Activated T-helper 1 cell treated with anti-CD3 and anti-CD28 coated beads, Interleukin-12 subunit alpha, Interleukin-12 subunit beta, Interleukin-2, Interleukin-4 antibody, amounts not matched to agents 30 ng/mL and 10 ng/mL and 1 ng/mL, durations not matched to agents 14 hours and 24 hours and 36 hours (primary cell): Measurements from ENCODE around the gene DOCK8. TPM values are rescaled to one million over a fixed set of nuclear protein-coding genes. Genes with fewer than 3 reads are reported as not detected.

ENCODE experiments used
- DNase-seq: peaks from one replicate; pipeline ENCODE4 v3.0.0; 2021; ENCODE audit warnings: low spot score
- H3K27ac Mint-ChIP-seq: one replicate; pipeline ENCODE4 v1.8.0; 2021; ENCODE audit warnings: mild to moderate bottlenecking, mixed read lengths
- H3K27me3 Mint-ChIP-seq: one replicate; pipeline ENCODE4 v1.8.0; 2022; ENCODE audit warnings: mild to moderate bottlenecking, moderate library complexity, mixed read lengths; ENCODE audit not compliant: insufficient read depth
- H3K36me3 Mint-ChIP-seq: one replicate; pipeline ENCODE4 v1.8.0; 2021; ENCODE audit warnings: low read depth, mixed read lengths
- H3K4me1 Mint-ChIP-seq: one replicate; pipeline ENCODE4 v1.8.0; 2021; ENCODE audit warnings: low read depth, mixed read lengths
- H3K4me3 Mint-ChIP-seq: one replicate; pipeline ENCODE4 v1.8.0; 2021; ENCODE audit warnings: mild to moderate bottlenecking, moderate library complexity, mixed read lengths
- H3K9me3 Mint-ChIP-seq: one replicate; pipeline ENCODE4 v1.8.0; 2021; ENCODE audit warnings: mixed read lengths
- intact Hi-C: fragments of 100-400 bp; cut with micrococcal nuclease; formaldehyde crosslinking; loops from one replicate; pipeline ENCODE4 v1.15.1; 2024
- total RNA-seq: library from RNA; stranded (reverse); gene quantifications from 2 replicates; pipeline ENCODE4 v1.2.3, GENCODE V29; 2022

The DOCK8 gene
- total RNA-seq, 1 donor from 2014 or later = 120 TPM

- no peak overlapping the region for H3K4me3 Mint-ChIP-seq
- no peak overlapping the region for H3K27ac Mint-ChIP-seq
- H3K36me3 Mint-ChIP-seq = peaks cover 10% of the 10 kb centered on the region
- no peak for DNase-seq
- H3K4me1 Mint-ChIP-seq = peaks cover 16% of the 10 kb centered on the region
- peaks cover 7% of the 10 kb centered on the region for H3K27me3 Mint-ChIP-seq
- intact Hi-C loops = no loop called here
- H3K9me3 Mint-ChIP-seq = no peaks in the 10 kb centered on the region
Measured at GRCh38 chr9:259405-260404, 45.0 kb downstream of the DOCK8 start.

GRCh38 chr9:264231-264630, 49.6 kb downstream of the DOCK8 start:
- no peak for DNase-seq
- Mint-ChIP-seq H3K4me1 (peaks cover 36% of the 10 kb centered on the region), H3K27ac (no peak overlapping the region), H3K4me3 (no peak overlapping the region), H3K36me3 (peaks cover 9% of the 10 kb centered on the region), H3K9me3 (peaks cover 2% of the 10 kb centered on the region), H3K27me3 (peaks cover 5% of the 10 kb centered on the region)
- intact Hi-C loops = no loop called here

- peaks cover 13% of the 10 kb centered on the region for H3K36me3 Mint-ChIP-seq
- peaks cover 3% of the 10 kb centered on the region for H3K27me3 Mint-ChIP-seq
- intact Hi-C loops = no loop called here
- H3K4me1 Mint-ChIP-seq = peaks cover 43% of the 10 kb centered on the region
- H3K4me3 Mint-ChIP-seq = no peak overlapping the region
- peaks cover 4% of the 10 kb centered on the region for H3K9me3 Mint-ChIP-seq
- no peak overlapping the region for H3K27ac Mint-ChIP-seq
- DNase-seq = no peak
Measured at GRCh38 chr9:265209-265870, 50.7 kb downstream of the DOCK8 start.

- intact Hi-C loops = no loop called here
- Mint-ChIP-seq H3K4me1 (peaks cover 51% of the 10 kb centered on the region), H3K27ac (no peak overlapping the region), H3K4me3 (no peak overlapping the region), H3K9me3 (peaks cover 4% of the 10 kb centered on the region), H3K27me3 (peaks cover 2% of the 10 kb centered on the region), H3K36me3 (peaks cover 13% of the 10 kb centered on the region)
- no peak for DNase-seq
Measured at GRCh38 chr9:266228-266627, 51.6 kb downstream of the DOCK8 start.

- Mint-ChIP-seq H3K4me1 (peaks cover 66% of the 10 kb centered on the region), H3K36me3 (peaks cover 9% of the 10 kb centered on the region), H3K27ac (no peak overlapping the region), H3K27me3 (no peaks in the 10 kb centered on the region), H3K4me3 (no peak overlapping the region), H3K9me3 (peaks cover 4% of the 10 kb centered on the region)
- intact Hi-C loops = no loop called here
- DNase-seq = no peak
Measured at GRCh38 chr9:268616-269015, 54.0 kb downstream of the DOCK8 start.

GRCh38 chr9:269081-269711, 54.5 kb downstream of the DOCK8 start:
- H3K27ac Mint-ChIP-seq = peak overlapping the region; percentile 67
- peaks cover 62% of the 10 kb centered on the region for H3K4me1 Mint-ChIP-seq
- H3K9me3 Mint-ChIP-seq = peaks cover 4% of the 10 kb centered on the region
- DNase-seq = no peak
- H3K36me3 Mint-ChIP-seq = peaks cover 10% of the 10 kb centered on the region
- H3K4me3 Mint-ChIP-seq = no peak overlapping the region
- H3K27me3 Mint-ChIP-seq = no peaks in the 10 kb centered on the region
- intact Hi-C loops = no loop called here

GRCh38 chr9:270657-271237, 56.1 kb downstream of the DOCK8 start:
- Mint-ChIP-seq H3K27me3 (no peaks in the 10 kb centered on the region), H3K9me3 (peaks cover 4% of the 10 kb centered on the region), H3K4me1 (peaks cover 63% of the 10 kb centered on the region), H3K36me3 (peaks cover 19% of the 10 kb centered on the region), H3K4me3 (no peak overlapping the region), H3K27ac (peak overlapping the region; percentile 62)
- no peak for DNase-seq
- intact Hi-C loops = loop anchor here (5.0 kb wide), 3 partner anchors 37 to 1747 kb away; partner anchors contain the start of genes SMARCA2 and ZNG1A

- intact Hi-C loops = loop anchor here (1.0 to 5.0 kb wide), 8 partner anchors 12 to 1745 kb away; partner anchors contain the start of genes SMARCA2 and ZNG1A
- Mint-ChIP-seq H3K36me3 (peaks cover 24% of the 10 kb centered on the region), H3K9me3 (peaks cover 4% of the 10 kb centered on the region), H3K27ac (peak overlapping the region; percentile 94), H3K4me1 (peaks cover 60% of the 10 kb centered on the region), H3K4me3 (peak overlapping the region; percentile 83), H3K27me3 (no peaks in the 10 kb centered on the region)
- DNase-seq = peak; percentile 75
Measured at GRCh38 chr9:272251-273213, 57.9 kb downstream of the DOCK8 start.

GRCh38 chr9:274406-274805, 59.7 kb downstream of the DOCK8 start:
- Mint-ChIP-seq H3K27me3 (no peaks in the 10 kb centered on the region), H3K9me3 (peaks cover under 1% of the 10 kb centered on the region), H3K4me3 (peak overlapping the region; percentile 85), H3K36me3 (peaks cover 20% of the 10 kb centered on the region), H3K4me1 (peaks cover 43% of the 10 kb centered on the region), H3K27ac (peak overlapping the region; percentile 93)
- no peak for DNase-seq
- intact Hi-C loops = loop anchor here (5.0 kb wide), 3 partner anchors 33 to 1743 kb away; partner anchors contain the start of genes SMARCA2 and ZNG1A

- Mint-ChIP-seq H3K4me3 (no peak overlapping the region), H3K4me1 (peaks cover 33% of the 10 kb centered on the region), H3K9me3 (no peaks in the 10 kb centered on the region), H3K27me3 (no peaks in the 10 kb centered on the region), H3K27ac (no peak overlapping the region), H3K36me3 (peaks cover 29% of the 10 kb centered on the region)
- DNase-seq = no peak
- intact Hi-C loops = no loop called here
Measured at GRCh38 chr9:277601-278295, 63.1 kb downstream of the DOCK8 start.

- DNase-seq = peak; percentile 50
- Mint-ChIP-seq H3K27me3 (no peaks in the 10 kb centered on the region), H3K4me3 (no peak overlapping the region), H3K9me3 (no peaks in the 10 kb centered on the region), H3K36me3 (peaks cover 29% of the 10 kb centered on the region), H3K4me1 (peaks cover 38% of the 10 kb centered on the region), H3K27ac (no peak overlapping the region)
- intact Hi-C loops = no loop called here
Measured at GRCh38 chr9:278651-279050, 64.0 kb downstream of the DOCK8 start.
